HEK293T (cell line): Measurements from ENCODE around the gene FGF3.

ENCODE experiments used
- ARNT ChIP-seq: fragments of 450-650 bp; IDR thresholded peaks from 2 replicates; pipeline ENCODE4 v1.6.1; 2017; ENCODE audit warnings: mild to moderate bottlenecking
- BHLHE40 ChIP-seq: fragments of 450-650 bp; IDR thresholded peaks from 2 replicates; pipeline ENCODE4 v1.6.1; 2016; ENCODE audit warnings: mild to moderate bottlenecking, moderate library complexity, borderline replicate concordance
- CTBP1 ChIP-seq: fragments of 450-650 bp; IDR thresholded peaks from 2 replicates; pipeline ENCODE4 v1.6.1; 2016; ENCODE audit warnings: borderline replicate concordance
- LEF1 ChIP-seq: fragments of 450-650 bp; IDR thresholded peaks from 2 replicates; pipeline ENCODE4 v1.6.1; 2017; ENCODE audit warnings: mild to moderate bottlenecking, borderline replicate concordance
- PKNOX1 ChIP-seq: fragments of 450-650 bp; IDR thresholded peaks from 2 replicates; pipeline ENCODE4 v1.6.1; 2016
- SP1 ChIP-seq: fragments of 450-650 bp; IDR thresholded peaks from 2 replicates; pipeline ENCODE4 v1.6.1; 2017
- SUZ12 ChIP-seq: fragments of 450-650 bp; IDR thresholded peaks from 2 replicates; pipeline ENCODE4 v1.6.1; 2016; ENCODE audit warnings: mild to moderate bottlenecking

GRCh38 chr11:69797156-69797555 is 22.1 kb downstream of the FGF3 start:
- TF ChIP-seq SUZ12: no peak
- TF ChIP-seq ARNT: no peak
- TF ChIP-seq SP1: no peak
- no peak for TF ChIP-seq BHLHE40
- TF ChIP-seq LEF1: no peak
- TF ChIP-seq CTBP1: no peak
- no peak for TF ChIP-seq PKNOX1
